BJ (cell line): ENCODE measurements around the gene SPIRE2. TPM values are rescaled to one million over a fixed set of nuclear protein-coding genes. Genes with fewer than 3 reads are reported as not detected.
"Not testable (repeated sequence)": the region's sequence is repeated elsewhere in the genome, so short reads cannot be mapped to it uniquely, and the experiment has no call there.

Experiments
- CTCF ChIA-PET: fragments of 350-600 bp; formaldehyde crosslinking; extraction: SDS; loops from one replicate; lab custom pipeline; 2021; ENCODE audit warnings: antibody characterized with exemption, inconsistent platforms; lab: Yijun Ruan, JAX
- POLR2A ChIA-PET: fragments of 300-600 bp; sonication (Branson Sonifier 250); formaldehyde crosslinking; extraction: SDS; loops from one replicate; lab custom pipeline; 2021; ENCODE audit warnings: antibody characterized with exemption; lab: Charles Lee
- DNase-seq: peaks from one replicate; pipeline ENCODE4 v3.0.0-alpha.2; 2011; ENCODE audit warnings: low read depth
- H3K27me3 ChIP-seq: 2 replicates; pipeline ENCODE4 v1.6.0; 2011; ENCODE audit warnings: low read length; ENCODE audit not compliant: control insufficient read depth, insufficient read depth
- H3K36me3 ChIP-seq: 2 replicates; pipeline ENCODE4 v1.5.1; 2011; ENCODE audit warnings: low read length; ENCODE audit not compliant: control insufficient read depth, insufficient read depth
- H3K4me3 ChIP-seq: 2 replicates; pipeline ENCODE4 v1.5.1; 2011; ENCODE audit warnings: low read depth, mild to moderate bottlenecking, control low read depth, low read length
- CTCF ChIP-seq: IDR thresholded peaks from 2 replicates; pipeline ENCODE4 v1.5.1; 2011; ENCODE audit warnings: low read depth, mild to moderate bottlenecking, control low read depth, inconsistent platforms, low read length, moderate library complexity; ENCODE audit not compliant: insufficient read depth
- polyA plus RNA-seq: library from polyadenylated mRNA; depleted of rRNA; stranded (reverse); fragments of >200 nt; gene quantifications from 2 replicates; pipeline ENCODE4 v1.2.3, GENCODE V29; 2011

Gene SPIRE2
- polyA plus RNA-seq, 1 experiment = 2.3 TPM

- CTCF ChIA-PET = interaction anchor here (2.0 kb wide), 1 partner anchor 31 kb away, joined by 6 read pairs; no protein-coding TSS in a partner anchor
- POLR2A ChIA-PET = no interaction called here
- DNase-seq = no peak
- Histone ChIP-seq H3K27me3 (no peaks in the 10 kb centered on the region), H3K4me3 (peak overlapping the region; percentile 64), H3K36me3 (no peaks in the 10 kb centered on the region)
- TF ChIP-seq CTCF = no peak
Observed at GRCh38 chr16:89828870-89829629, 775 bp downstream of the SPIRE2 start.

GRCh38 chr16:89829630-89830437 is 1.6 kb downstream of the SPIRE2 start:
- no peak for TF ChIP-seq CTCF
- Histone ChIP-seq H3K36me3 (no peaks in the 10 kb centered on the region), H3K27me3 (no peaks in the 10 kb centered on the region), H3K4me3 (no peak overlapping the region)
- ChIA-PET CTCF (interaction anchor here (2.0 kb wide), 1 partner anchor 31 kb away, joined by 6 read pairs; no protein-coding TSS in a partner anchor), POLR2A (no interaction called here)
- no peak for DNase-seq

GRCh38 chr16:89831810-89832328 is 3.6 kb downstream of the SPIRE2 start:
- Histone ChIP-seq H3K27me3 (no peaks in the 10 kb centered on the region), H3K4me3 (no peak overlapping the region), H3K36me3 (no peaks in the 10 kb centered on the region)
- TF ChIP-seq CTCF = no peak
- CTCF ChIA-PET = interaction anchor here (1.1 kb wide), 1 partner anchor 29 kb away, joined by 5 read pairs; no protein-coding TSS in a partner anchor
- no peak for DNase-seq
- POLR2A ChIA-PET = no interaction called here

DNA sequence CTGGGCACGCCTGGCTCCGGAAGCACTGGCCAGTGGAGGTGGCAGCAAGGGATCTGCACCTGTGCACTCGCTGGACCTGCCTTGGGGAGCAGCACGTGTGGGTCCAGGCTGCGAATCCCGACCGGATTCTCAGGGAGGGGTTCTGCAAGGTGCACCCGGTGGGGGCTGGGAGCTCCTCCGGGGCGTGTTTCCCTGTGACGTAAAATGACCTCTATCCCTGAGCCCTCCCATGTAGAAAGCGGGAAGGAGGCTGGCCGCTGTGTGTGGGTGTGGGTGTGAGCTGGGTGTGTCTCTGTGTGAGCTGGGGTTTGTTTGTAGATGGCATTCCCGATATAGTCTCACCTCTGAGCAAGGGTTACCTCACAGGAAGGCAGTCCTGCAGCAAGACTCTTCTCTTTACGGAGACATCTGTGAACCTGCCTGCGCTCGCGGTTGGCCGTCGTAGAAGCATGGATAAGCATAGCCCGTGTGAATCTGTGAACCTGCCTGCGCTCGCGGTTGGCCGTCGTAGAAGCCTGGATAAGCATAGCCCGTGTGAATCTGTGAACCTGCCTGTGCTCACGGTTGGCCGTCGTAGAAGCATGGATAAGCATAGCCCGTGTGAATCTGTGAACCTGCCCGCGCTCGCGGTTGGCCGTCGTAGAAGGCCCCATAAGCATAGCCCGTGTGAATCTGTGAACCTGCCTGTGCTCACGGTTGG is 5.5 kb downstream of the SPIRE2 start:
- CTCF ChIA-PET = interaction anchor here (1.3 kb wide), 1 partner anchor 134 kb away, joined by 3 read pairs; no protein-coding TSS in a partner anchor
- H3K27me3 ChIP-seq, H3K36me3 ChIP-seq, DNase-seq, H3K4me3 ChIP-seq, POLR2A ChIA-PET: not testable (repeated sequence)

DNA sequence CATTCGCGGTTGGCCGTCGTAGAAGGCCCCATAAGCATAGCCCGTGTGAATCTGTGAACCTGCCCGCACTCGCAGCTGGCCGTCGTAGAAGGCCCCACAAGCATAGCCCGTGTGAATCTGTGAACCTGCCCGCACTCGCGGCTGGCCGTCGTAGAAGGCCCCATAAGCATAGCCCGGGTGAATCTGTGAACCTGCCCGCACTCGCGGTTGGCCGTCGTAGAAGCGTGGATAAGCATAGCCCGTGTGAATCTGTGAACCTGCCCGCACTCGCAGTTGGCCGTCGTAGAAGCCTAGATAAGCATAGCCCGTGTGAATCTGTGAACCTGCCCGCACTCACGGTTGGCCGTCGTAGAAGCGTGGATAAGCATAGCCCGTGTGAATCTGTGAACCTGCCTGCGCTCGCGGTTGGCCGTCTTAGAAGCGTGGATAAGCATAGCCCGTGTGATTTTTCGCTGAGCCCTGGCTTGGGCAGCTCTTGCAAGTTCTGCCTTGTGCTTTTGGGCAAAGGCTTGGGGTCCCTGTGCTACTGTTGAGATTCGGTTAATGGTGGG is 6.6 kb downstream of the SPIRE2 start:
- POLR2A ChIA-PET, H3K27me3 ChIP-seq, DNase-seq, H3K36me3 ChIP-seq, H3K4me3 ChIP-seq, CTCF ChIA-PET: not testable (repeated sequence)

- DNase-seq, POLR2A ChIA-PET, H3K4me3 ChIP-seq, H3K27me3 ChIP-seq, H3K36me3 ChIP-seq: not testable (repeated sequence)
- CTCF ChIA-PET = interaction anchor here (2.0 kb wide), 1 partner anchor 24 kb away, joined by 8 read pairs; no protein-coding TSS in a partner anchor
Observed at GRCh38 chr16:89836484-89836883, 8.2 kb downstream of the SPIRE2 start.
